Spleen (tissue), 7 donors: ENCODE data around the gene ZNF578.

Experiments used
- POLR2A ChIP-seq, 3 donors: fragments of 450-650 bp; IDR thresholded peaks; one replicate each; pipeline ENCODE4 v1.5.1; 2017; ENCODE audit warnings: antibody characterized with exemption in 3 of 3, mild to moderate bottlenecking in 1 of 3
- TF ChIP-seq, protein P1 (sequence below), 11 experiments: fragments of 200-600 bp in 7 of 11; fragments of 450-650 bp in 4 of 11; sonication (generic) in 4 of 11; IDR thresholded peaks in 8 of 11; conservative IDR thresholded peaks in 3 of 11; 1 replicate in 7 of 11; 2 replicates in 4 of 11; pipeline versions ENCODE4 v1.4.0 to v1.8.0; 2016 to 2021; ENCODE audit warnings: antibody characterized with exemption in 11 of 11, inconsistent platforms in 4 of 11, mild to moderate bottlenecking in 1 of 11
- donor health status: DM: no; HTN: no; CAD: no; lungs with moderate emphysema.
- donor health status: DM: no; HTN: no; CAD: no.
- donor health status: DM: no; HTN: no; CAD: no.

DNA sequence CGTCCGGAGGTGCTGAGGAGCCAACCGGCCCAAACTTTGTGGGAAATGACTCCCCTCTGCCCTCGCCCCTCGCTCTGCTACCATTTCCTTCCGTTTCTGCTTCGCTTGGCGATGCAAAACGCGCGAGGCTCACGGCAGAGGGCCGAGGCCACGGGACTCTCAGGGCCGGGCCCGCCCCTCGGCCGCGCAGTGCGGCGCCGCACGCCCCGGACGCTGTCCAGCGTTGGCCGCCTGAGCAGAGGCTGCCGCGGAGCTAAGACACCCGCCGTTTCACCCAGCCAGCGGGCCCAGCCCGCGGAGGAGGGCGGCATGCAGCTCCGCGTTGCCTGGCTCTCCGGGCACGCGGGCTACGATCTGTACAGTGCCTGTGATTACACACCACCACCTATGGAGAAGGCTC lies 2.1 kb upstream of the ZNF578 start:
- TF ChIP-seq, protein P1, sequence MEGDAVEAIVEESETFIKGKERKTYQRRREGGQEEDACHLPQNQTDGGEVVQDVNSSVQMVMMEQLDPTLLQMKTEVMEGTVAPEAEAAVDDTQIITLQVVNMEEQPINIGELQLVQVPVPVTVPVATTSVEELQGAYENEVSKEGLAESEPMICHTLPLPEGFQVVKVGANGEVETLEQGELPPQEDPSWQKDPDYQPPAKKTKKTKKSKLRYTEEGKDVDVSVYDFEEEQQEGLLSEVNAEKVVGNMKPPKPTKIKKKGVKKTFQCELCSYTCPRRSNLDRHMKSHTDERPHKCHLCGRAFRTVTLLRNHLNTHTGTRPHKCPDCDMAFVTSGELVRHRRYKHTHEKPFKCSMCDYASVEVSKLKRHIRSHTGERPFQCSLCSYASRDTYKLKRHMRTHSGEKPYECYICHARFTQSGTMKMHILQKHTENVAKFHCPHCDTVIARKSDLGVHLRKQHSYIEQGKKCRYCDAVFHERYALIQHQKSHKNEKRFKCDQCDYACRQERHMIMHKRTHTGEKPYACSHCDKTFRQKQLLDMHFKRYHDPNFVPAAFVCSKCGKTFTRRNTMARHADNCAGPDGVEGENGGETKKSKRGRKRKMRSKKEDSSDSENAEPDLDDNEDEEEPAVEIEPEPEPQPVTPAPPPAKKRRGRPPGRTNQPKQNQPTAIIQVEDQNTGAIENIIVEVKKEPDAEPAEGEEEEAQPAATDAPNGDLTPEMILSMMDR (IDR thresholded peaks at IDR 0.05 in 8 of 11, conservative IDR thresholded peaks at IDR 0.05 in 3 of 11) = no peak
- no peak for TF ChIP-seq POLR2A (IDR thresholded peaks at IDR 0.05)
